Measurements from ENCODE around the gene NTM. TPM values are rescaled to one million over a fixed set of nuclear protein-coding genes. Genes with fewer than 3 reads are reported as not detected.

NTM gene
- total and polyA plus RNA-seq, 2 of the 8 experiments (the other 6 are each of a cell fraction or from before 2014, with no cell fraction given), result 13.4 to 20.0 TPM

- Histone ChIP-seq H3K79me1 (ENCODE audit: low read depth, low read length) (no peaks in the 10 kb centered on the region), H4K5ac (ENCODE audit: insufficient read length, low read depth, low read length) (no peak overlapping the region), H4K91ac (replicated peaks; ENCODE audit: insufficient read length, low read length) (no peak overlapping the region), H3K56ac (replicated peaks; ENCODE audit: insufficient read length, low read depth, low read length) (no peak overlapping the region), H4K20me1 (replicated peaks in 1 of 2; ENCODE audit: control insufficient read depth in 1 of 2, insufficient read depth in 2 of 2, low read length in 2 of 2) (no peaks in the 10 kb centered on the region), H2BK15ac (ENCODE audit: low read length) (no peak overlapping the region), H3K4me3 (ENCODE audit: extremely low read depth in 1 of 4, insufficient read depth in 2 of 4, low read depth in 3 of 4, low read length in 4 of 4) (no peak overlapping the region), H3K79me2 (ENCODE audit: control insufficient read depth in 1 of 2, insufficient read depth in 2 of 2, low read length in 2 of 2) (no peaks in the 10 kb centered on the region), H2BK5ac (ENCODE audit: low read depth, low read length) (no peak overlapping the region), H3K23ac (ENCODE audit: insufficient read length) (no peak overlapping the region), H2AFZ (ENCODE audit: low read length) (no peak overlapping the region), H3K36me3 (ENCODE audit: control insufficient read depth in 2 of 4, insufficient read depth in 4 of 4, low read length in 3 of 4) (no peaks in the 10 kb centered on the region), H3K14ac (ENCODE audit: insufficient read length) (no peak overlapping the region), H3K9ac (replicated peaks in 1 of 4; ENCODE audit: extremely low read depth in 1 of 4, low read depth in 3 of 4, low read length in 3 of 4) (no peak overlapping the region), H3K18ac (ENCODE audit: extremely low read depth, low read length) (no peak overlapping the region), H2BK20ac (ENCODE audit: low read length) (no peak overlapping the region), H2AK5ac (ENCODE audit: low read depth, low read length) (no peak overlapping the region), H3K4me2 (ENCODE audit: insufficient read depth in 1 of 2, low read depth in 2 of 2, low read length in 2 of 2) (no peak overlapping the region), H3K27me3 (replicated peaks in 1 of 4; ENCODE audit: control insufficient read depth in 3 of 4, extremely low read depth in 1 of 4, insufficient read depth in 3 of 4, low read length in 3 of 4) (no peaks in the 10 kb centered on the region), H3K9me3 (ENCODE audit: insufficient read depth in 2 of 2, low read depth in 1 of 2, low read length in 1 of 2) (no peaks in the 10 kb centered on the region), H3K27ac (ENCODE audit: low read depth, low read length) (no peak overlapping the region), H3K4me1 (replicated peaks in 1 of 4; ENCODE audit: control insufficient read depth in 3 of 4, insufficient read depth in 4 of 4, low read length in 3 of 4) (no peaks in the 10 kb centered on the region), H3K23me2 (ENCODE audit: low read depth, low read length) (no peaks in the 10 kb centered on the region), H4K8ac (ENCODE audit: extremely low read depth, insufficient read depth, low read length) (no peak overlapping the region), H3K4ac (replicated peaks; ENCODE audit: insufficient read length, low read depth, low read length) (no peak overlapping the region), H2BK12ac (ENCODE audit: low read depth, low read length) (no peak overlapping the region), H2BK120ac (replicated peaks; ENCODE audit: low read depth, low read length) (no peak overlapping the region)
- DNase-seq (ENCODE audit: low read depth in 1 of 2, low spot score in 2 of 2), result no peak
- 92% methylated on average over 1 of the region's 1 CpG; no CpG with 5 or more reads in 1 of the 2 experiments for WGBS, 2 experiments (ENCODE audit: extremely low coverage in 1 of 2, insufficient coverage in 1 of 2, insufficient read length in 1 of 2, insufficient replicate concordance in 2 of 2, low coverage in 1 of 2, low lambda C conversion rate in 2 of 2, missing lambda C conversion rate in 1 of 2)
- FAIRE-seq, result no peak
- POLR2A ChIA-PET (ENCODE audit: partially characterized antibody), result no interaction called here
- CTCF ChIA-PET (ENCODE audit: partially characterized antibody), result interaction anchor here (1.1 kb wide), 1 partner anchor 42 kb away, joined by 3 read pairs; no protein-coding TSS in a partner anchor
- TF ChIP-seq BACH1 (IDR thresholded peaks at IDR 0.05; ENCODE audit: low read length), result no peak
- no peak for TF ChIP-seq KDM4A (IDR thresholded peaks at IDR 0.05; ENCODE audit: low read depth, low read length, severe bottlenecking)
- no peak for TF ChIP-seq KDM5A (IDR thresholded peaks at IDR 0.05; ENCODE audit: low read length)
- TF ChIP-seq HDAC2 (IDR thresholded peaks at IDR 0.05; ENCODE audit: borderline replicate concordance in 1 of 2, low read depth in 2 of 2, low read length in 2 of 2), result no peak
- TF ChIP-seq RFX5 (IDR thresholded peaks at IDR 0.05; ENCODE audit: borderline replicate concordance, low read depth, low read length), result no peak
- no peak for TF ChIP-seq SP4 (IDR thresholded peaks at IDR 0.05; ENCODE audit: low read length)
These were observed 888.5 kb downstream of the NTM start for GRCh38 chr11:132258875-132259274.
